DLD1 (cell line): Measurements from ENCODE around the gene PPP1R1C.

ENCODE experiments used
- in situ Hi-C: cut with HindIII; loops from 2 replicates; pipeline ENCODE4 v1.10.0; 2017; ENCODE audit warnings: low sequenced_read_pairs

Gene PPP1R1C

DNA sequence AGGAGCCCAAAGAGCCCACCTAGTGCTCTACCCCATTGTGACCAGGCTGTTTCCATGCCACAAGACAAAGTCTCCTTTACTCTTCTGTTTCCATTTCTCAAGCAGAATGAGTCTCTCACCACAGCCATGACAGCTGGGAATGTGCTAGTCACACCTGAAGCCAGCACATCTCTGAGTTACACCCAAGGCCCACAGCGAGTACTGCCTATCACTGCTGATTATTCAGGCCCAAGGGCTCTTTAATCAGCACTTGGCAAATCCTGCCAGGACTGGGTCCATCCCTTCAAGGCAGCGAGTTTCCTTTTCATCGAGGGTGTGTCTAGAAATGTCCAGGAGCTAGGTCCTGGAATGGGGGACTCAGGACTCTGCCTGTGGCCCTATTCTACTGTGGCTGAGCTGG, 14.6 kb upstream of the PPP1R1C start:
- in situ Hi-C loops, result no loop called here

DNA sequence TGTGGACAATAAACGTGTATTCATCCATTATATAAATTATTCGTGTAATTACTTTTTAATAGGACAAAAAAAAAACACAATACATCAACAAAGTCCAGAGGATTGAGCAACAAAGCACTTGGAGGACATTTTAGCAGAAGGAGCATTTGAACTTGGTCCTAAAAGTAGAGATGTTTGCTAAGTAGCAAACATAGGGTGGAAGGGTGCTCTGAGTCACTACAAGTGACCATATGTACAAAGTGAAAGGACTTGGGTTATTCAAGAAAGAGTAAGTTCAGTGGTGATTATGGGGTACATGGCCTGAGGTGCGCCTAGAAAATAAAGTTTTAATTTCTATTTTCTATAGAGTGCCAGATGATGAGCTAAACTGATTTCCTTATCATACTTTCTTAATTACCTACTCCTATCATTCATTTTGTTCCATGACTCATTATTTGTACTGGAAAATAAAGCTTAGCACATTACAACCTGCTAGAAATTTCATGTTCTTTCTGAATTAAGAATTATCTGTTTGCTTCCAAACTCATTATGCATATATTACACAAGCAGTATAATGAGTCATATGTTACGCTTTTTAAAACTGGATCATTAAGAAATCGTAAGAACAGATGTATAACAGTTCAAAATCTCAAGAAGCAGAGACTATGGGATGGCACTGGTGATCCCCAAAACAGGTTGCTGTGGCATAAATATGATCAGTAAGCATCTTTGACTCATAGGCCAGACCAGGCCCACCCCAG, 13.1 kb upstream of the PPP1R1C start:
- in situ Hi-C loops, result no loop called here

DNA sequence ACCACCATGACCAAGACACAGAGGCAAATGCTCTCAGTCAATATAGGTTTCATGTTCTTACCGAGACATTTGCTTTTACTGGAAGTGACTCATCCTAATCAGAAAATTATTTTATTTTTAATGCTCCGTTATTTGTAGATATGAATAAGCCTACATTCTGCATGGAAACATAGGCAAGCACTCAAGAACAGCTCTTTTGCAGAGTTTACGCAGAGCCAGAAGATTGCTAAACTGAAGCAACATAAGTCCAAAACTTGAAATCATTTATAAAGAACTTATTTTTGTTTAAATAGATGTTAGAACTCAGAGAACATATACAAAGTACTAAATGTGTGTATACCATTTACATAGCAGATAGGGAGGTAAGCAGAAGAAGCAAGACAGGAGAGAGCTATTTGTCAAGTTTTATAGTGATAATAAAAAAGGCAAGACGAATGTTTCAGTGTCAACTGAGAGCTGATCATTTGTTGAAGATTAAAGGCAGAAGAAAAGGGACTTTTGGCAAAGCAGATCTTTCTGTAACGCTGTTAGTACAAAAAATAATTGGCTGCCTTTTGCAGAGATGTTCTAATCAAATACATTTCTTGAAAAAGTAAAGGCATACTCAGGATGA, 12.4 kb upstream of the PPP1R1C start:
- in situ Hi-C loops, result no loop called here

DNA sequence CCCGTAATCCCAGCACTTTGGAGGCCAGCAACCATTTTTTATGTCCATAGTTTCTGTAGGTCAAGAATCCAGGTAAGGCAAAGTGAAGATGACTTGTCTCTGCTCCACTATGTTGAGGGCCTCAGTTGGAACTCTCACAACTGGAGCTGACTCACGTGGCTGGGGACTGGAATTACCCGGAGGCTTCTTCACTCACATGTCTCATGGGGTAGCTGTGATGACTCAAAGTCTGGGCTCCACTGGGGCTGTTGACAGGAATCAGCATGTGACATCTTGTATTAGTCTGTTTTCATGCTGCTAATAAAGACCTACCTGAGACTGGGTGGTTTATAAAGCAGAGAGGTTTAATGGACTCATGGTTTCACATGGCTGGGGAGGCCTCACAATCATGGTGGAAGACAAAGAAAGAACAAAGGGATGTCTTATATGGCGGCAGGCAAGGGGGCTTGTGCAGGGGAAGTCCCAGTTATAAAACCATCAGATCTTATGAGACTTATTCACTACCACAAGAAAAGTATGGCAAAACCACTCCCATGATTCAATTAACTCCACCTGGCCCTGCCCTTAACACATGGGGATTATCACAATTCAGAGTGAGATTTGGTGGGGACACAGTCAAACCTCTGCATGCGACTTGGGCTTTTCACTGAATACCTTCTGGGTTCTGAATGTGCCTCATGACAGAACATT, 7.8 kb upstream of the PPP1R1C start:
- in situ Hi-C loops, result no loop called here

DNA sequence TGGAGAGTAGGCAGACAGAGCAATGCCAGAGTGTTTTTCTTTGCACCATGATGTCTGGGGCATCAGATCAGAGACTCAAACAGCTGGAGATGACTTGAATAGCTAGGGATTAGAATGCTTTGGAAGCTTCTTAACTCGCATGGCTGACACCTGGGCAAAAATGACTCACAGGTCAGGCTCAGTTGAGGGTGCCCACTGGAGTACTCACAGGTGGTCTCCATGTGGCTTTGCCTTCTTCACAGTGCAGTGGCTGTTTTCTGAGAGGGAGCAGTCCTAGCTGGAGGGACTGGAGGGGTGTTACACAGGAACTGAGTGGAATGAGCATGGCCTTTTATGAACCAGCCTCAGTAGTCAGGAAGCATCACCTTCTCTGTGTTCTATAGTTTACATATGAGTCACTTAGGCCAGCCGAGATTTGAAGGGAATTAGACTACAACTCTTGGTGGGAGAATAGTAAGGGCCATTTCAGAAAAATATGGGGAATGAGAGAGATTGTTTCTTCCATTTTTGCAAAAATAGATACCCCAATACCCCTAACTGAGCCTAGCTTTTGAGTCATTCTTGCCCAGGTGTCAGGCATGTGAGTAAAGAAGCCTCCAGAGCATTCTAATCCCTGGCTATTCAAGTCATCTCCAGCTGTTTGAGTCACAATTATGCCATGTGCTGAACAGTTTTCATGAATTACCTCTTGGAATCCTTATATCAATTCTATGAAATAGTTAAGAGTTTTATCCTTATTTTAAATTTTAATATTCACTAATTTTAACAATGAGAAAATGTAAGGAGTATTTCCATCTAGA, 7.1 kb upstream of the PPP1R1C start:
- in situ Hi-C loops, result no loop called here

DNA sequence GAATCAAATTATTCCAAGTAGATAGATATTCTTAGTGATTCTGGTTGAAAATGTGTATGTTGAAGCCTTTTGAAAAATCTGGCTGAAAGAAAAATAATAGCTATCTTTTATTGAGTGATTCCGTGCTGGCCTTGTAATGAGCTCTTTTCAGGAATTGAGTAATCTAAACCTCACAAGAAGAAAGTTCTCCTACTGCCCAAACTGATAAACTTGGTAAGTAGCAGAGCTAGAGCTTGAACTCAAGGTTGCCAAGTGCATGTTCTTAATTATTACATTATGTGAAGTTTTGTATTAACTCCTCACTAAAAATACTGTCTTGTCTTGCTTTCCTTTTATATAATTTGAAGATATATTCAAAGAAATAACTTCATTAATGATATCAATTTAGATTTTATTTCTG, 1.6 kb upstream of the PPP1R1C start:
- in situ Hi-C loops, result no loop called here

DNA sequence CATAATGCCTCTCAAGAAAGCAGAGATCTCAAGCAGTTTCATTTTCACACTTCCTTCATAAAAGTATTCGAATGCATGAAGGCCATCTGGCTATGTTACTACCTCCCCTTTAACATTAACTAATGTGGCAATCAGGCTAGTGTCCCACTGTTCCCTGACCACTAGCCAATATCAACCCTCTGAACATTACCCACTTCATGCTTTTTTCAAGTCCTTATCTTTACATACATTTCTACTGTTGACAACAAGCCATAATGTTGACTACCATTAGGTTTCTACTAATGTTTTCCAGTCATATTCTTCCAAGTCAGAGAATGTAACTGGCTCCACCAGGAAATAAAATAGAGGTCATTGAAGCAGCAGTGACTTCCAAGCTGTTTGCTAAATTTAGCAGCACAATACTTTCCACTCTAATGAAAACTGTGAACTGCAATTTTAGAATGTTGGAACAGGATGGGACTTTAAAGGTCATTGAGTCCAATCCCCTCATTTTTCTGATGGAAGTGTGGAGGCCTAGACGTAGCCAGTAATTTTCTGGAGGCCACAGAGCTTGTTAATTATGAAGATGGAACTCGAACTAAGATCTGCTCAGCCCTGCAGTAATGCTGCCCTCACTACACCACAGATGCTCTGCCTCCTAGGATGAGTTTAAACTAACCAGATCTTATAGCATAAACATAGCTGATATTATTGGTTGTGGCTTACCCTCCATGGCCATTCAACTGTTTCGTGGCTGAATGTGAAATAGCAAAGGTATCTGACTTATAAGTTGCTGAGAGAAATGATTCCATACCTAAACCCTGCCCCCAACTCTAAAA, 630 bp upstream of the PPP1R1C start:
- in situ Hi-C loops, result no loop called here

DNA sequence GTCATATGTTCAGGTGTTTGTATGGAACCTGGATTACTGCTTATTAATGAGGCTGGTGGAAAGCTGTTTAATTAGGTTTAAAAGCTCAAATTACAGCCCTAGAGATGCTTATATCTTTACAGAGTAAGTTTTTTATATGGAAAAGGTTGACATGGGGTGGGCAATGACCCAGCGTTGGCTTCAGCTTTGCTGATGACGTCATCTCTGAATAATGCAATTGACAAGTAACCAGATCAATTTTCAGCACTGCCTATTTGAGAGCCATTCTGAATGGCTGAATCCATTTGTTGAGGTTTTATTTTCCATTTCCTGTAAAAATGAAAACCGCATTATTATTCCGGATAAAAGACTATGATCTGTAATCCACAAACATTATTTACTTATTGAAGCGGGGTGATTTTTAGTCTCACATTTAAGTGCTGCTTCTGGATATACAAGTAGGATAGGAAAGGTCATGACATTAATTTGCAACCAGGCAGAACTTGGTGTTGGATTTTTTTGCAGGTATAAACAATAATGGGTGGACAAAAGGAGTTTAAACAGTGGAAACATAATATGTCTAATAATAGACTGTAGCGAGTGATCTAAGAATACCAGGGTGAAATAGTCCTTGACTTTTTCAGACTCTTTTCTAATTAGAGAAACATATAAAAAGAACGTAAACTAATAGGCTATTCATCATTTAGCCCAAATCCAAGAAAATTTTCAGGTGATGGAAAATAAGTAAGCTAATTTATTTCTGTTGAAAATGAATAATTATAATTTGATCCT, 2.7 kb downstream of the PPP1R1C start:
- in situ Hi-C loops, result no loop called here

DNA sequence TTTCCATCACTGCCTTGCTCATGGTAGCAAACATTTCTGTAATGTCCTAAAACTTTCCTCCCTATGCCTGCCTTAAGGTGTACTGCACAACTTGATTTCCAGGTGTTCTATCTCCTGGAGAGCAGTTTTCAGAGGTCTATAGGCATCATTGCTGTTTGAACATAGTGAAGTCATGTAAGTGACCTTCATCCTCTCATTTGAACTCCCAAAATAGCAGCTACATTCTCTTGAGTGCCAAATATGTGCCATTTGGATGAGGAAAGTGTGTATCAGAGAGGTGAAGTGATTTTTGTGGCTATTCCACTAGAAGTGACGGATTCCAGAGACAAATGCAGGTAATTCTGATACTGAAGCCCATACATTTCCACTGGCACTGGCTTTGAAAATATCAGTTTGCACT, 3.4 kb downstream of the PPP1R1C start:
- in situ Hi-C loops, result no loop called here

DNA sequence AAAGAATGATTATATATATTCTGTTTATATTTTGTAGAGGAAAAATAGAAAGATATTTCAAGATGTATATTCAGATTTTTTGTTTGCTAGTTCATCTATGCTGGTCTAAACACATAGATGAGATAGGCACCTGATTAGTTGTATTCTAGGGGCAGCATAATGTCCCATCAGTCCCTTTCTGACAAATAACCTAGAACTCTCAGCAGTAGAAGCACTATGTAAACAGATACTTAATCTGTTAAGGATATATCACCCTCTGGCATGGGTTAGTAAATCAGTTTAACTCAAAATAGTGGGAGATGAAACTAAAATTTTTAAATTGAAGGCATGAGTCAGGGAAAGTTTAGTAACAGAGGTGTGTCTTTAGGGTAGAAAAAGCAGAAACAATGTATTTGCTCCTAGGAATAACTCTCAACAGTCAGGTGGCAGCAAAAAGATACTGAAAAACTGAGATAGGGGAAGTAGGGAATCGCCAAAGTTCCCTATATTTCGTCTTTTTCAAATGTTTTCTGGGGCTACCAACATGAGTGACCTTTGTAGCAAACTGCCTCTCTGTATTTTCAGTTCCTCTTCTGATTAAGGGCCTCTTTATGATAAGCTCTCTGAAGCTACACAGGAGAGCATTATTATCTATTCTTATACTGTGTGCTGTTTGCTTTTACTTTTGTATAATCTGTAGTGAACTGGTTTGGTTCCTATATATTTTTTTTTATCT, 5.7 kb downstream of the PPP1R1C start:
- in situ Hi-C loops, result no loop called here

DNA sequence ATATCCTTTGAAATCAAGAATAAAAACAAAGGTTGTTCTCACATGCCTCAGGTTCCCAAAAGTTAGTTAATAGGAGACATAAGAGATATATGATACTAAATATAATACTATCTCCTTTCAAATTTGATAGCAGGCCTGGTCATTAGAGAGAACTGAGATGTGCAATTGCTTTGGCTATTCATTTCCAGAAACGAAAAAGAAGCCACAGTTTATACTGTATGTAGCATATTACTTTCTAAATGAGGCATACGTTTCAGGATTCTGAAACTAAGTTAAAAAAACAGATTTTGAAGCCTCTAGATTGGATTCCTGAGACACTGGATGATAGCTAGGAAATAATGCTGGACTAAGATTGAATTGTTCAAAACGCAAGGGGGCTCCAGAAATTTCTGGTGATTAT, 7.1 kb downstream of the PPP1R1C start:
- in situ Hi-C loops, result no loop called here

DNA sequence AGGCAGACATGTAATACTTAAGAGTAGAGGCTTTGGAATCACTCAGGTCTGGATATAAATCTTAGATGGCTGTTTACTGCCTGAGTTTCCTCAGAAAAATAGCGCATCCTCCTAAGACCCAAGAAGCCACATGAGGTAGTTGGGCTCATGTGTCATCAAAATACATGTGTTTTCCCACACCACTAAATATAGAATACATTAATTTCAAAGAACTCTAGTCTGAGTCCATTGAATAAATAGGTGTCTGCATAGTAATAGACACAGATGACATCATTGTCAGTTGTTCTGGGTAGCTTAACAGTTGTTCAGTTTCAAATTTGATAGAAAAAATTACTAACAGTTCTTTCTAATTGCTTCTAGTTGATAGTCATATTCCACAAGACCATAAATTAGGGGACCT, 9.6 kb downstream of the PPP1R1C start:
- in situ Hi-C loops, result no loop called here

DNA sequence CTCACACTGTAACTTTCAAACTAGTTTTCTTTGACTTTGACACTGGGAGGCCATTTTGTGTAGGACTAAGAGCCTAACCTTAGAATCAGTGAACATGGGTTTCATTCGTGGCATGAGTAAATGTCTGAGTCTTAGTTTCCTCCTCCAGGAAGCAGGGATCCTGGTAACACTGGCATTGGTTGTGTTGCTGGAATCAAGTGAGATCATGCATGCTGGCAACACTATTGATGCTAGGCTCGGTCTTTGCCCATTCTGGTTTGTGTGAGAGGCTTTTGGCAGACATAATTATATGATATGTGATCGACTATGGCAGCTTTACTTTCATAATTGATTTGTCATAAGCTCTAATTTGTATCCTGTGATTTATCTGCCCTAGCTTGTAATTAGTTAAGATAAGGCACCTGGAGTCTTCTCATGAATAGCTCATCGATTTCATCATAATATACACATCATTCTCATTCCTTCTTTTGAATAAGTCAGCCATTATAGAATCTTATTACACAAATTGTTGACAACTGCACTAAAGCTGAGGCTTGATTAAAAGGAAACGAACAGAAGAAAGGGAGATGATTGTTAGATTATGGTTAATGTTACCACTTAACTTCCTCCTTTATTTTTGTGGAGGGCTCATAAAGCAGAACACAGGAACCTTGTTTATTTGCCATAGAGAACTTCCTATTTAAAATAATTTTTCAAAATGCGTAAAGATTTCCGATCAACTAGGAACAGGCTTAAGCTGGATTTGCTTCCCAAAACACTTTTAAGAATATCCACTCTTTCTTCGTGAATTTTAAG, 12.6 kb downstream of the PPP1R1C start:
- in situ Hi-C loops, result no loop called here

DNA sequence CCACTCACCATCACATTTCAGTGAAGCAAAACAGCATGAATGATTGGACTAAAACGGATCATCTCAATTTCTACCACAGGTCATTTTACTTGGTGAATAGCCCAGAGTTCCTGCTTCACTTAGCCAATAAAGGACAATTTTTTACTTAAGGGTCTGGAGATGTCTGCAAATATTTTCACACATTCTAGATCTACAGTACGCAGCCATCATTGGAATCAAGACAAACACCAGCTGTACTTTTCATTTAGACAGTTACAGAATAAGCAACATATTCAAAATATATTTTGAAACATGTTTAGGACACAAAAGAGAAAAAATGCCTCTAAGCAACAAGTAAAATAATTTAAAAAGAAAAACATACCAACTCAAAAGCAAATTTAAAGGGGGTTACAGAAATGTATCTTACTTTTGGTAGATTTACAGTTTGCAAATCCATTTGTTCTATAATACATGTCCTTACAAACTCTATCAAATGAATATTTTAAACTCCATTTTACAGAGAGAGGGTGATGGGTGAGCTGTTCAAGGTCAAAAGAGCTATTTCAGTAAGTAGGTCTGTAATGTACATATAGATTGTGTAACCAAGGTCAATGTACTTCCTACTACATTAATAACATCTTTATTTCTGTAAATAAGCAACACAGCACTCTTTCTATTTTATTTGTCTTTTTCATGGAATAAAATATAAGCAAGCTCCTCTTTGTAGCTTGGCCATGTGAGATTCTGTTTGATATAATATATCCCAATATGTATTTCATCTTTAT, 13.4 kb downstream of the PPP1R1C start:
- in situ Hi-C loops, result no loop called here

DNA sequence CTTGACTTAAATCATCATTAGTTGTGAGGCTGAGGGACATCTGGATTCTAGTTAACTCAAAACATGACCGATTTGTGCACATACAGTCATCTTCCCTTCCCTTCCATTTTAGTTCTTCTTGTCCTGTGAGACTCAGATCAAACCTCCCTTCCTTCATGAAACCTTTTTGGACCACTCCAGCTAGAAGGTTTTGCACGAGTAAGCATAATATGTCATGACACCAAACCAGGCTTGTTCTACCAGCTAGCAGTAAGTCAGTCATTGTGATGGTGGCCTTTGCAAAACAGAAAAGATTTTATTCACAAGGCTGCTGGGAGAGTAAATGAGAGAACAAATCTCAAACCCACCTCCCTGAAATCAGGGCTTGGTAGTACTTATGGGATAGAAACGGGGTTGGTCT, 14.3 kb downstream of the PPP1R1C start:
- in situ Hi-C loops, result no loop called here

DNA sequence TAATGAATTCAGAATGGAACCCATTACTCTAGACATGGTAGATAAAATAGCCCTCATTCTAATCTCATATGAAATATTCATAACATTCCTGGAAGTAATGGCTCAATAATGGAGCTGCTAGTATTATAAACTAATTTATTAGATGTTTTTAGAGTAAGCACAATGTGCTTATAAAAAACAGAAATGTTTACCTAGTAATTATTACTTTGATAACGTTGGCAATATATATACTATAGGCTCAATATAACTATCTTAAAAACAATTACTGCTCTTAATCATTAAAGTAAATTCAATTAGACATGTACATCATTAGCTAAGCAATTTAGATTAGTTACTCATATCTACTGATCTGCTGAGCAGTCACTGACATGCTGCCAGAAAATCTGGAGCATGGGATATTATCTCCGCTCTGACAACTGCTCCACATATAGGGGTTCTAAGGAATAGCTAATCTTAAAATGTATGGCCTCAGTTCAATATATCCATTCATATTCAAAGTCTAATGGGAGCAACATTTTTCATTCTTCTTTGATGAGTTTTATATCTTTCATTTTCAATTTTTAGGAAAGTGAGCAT, 19.4 kb downstream of the PPP1R1C start:
- in situ Hi-C loops, result no loop called here

DNA sequence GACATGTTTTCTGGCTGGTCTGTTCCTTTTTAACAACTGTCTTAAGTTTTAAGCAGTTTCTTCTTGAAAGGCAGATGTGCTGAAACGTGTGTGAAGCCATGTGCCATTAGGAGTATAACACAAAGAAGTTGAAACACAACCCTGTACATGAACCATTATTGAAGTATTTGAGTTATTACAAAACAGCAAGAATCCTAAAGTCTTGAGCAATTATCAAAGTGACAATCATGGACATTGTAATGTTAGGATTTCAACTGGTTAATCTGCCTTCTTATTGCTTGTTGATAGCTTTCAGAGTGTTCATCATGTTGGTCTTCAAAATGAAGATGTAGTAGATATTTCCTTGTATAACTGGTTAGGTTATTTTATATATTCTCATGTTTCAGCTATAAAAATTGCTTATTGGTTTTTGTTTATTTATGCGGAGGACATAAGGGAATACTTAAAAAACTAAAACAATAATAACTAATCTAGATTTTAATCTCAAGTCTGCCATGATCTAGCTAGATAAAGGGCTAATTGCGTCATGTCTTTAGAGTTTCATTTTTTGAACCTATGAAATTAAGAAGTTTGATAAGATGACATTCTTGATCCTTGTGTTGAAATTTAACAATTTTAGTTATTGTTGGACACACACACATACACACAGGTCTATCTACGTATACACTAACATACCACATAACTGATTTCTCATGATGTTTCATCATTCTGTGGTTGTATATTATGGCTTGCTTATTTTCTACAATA, 21.1 kb downstream of the PPP1R1C start:
- in situ Hi-C loops, result no loop called here
